ENCODE results near the gene FPR1.

DNA sequence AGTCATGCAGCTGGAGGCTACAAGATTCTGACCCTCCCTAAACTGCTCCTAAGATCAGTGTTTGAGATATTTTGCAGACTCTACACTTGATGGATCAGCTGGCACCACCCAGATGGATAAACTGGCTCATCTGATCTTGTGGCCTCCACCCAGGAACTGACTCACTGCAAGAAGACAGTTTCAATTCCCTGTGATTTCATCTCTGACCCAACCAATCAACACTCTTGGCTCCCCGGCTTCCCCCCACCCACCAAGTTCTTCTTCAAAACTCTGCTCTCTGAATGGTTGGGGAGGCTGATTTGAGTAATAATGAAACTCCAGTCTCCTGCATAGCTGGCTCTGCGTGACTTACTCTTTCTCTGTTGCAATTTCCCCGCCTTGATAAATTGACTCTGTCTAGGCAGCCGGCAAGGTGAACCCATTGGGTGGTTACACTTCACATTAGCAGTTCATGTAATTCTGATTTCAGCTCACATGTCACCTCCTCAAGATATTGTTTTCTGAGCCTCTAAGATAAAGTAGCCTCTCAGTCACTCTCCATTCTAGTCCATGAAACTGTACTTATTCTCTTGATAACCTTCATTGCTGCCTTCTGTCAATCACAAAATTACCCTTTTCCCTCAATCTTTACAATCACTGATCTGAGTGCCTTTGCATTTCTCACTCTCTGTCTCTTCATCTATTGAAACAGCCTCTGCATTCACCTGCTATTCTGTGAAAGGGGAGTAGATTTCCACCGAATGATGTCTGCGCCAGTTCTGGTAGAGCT is 33.4 kb upstream of the FPR1 start:
- TF ChIP-seq POLR2A (IDR thresholded peaks at IDR 0.05; ENCODE audit: low read depth, low read length) (no peak), MAZ (IDR thresholded peaks at IDR 0.05; ENCODE audit: borderline replicate concordance, low read depth, low read length) (no peak), MXI1 (IDR thresholded peaks at IDR 0.05; ENCODE audit: borderline replicate concordance, low read depth, low read length) (no peak)
- TF ChIP-seq, protein P1, sequence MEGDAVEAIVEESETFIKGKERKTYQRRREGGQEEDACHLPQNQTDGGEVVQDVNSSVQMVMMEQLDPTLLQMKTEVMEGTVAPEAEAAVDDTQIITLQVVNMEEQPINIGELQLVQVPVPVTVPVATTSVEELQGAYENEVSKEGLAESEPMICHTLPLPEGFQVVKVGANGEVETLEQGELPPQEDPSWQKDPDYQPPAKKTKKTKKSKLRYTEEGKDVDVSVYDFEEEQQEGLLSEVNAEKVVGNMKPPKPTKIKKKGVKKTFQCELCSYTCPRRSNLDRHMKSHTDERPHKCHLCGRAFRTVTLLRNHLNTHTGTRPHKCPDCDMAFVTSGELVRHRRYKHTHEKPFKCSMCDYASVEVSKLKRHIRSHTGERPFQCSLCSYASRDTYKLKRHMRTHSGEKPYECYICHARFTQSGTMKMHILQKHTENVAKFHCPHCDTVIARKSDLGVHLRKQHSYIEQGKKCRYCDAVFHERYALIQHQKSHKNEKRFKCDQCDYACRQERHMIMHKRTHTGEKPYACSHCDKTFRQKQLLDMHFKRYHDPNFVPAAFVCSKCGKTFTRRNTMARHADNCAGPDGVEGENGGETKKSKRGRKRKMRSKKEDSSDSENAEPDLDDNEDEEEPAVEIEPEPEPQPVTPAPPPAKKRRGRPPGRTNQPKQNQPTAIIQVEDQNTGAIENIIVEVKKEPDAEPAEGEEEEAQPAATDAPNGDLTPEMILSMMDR (conservative IDR thresholded peaks at IDR 0.05; ENCODE audit: low read depth, low read length), result no peak
- TF ChIP-seq, protein P2, sequence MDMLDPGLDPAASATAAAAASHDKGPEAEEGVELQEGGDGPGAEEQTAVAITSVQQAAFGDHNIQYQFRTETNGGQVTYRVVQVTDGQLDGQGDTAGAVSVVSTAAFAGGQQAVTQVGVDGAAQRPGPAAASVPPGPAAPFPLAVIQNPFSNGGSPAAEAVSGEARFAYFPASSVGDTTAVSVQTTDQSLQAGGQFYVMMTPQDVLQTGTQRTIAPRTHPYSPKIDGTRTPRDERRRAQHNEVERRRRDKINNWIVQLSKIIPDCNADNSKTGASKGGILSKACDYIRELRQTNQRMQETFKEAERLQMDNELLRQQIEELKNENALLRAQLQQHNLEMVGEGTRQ (IDR thresholded peaks at IDR 0.05; ENCODE audit: low read depth, low read length), result no peak
